Stimulated activated CD8-positive, alpha-beta memory T cell treated with anti-CD3 and anti-CD28 coated beads, Interleukin-4, amount 100 ng/mL, for 1 hour (primary cell): ENCODE results near the gene LACTBL1.
"Not testable (repeated sequence)": the region's sequence is repeated elsewhere in the genome, so short reads cannot be mapped to it uniquely, and the experiment has no call there.

ENCODE experiments used
- DNase-seq, 2 donors: peaks; one replicate each; pipeline ENCODE4 v3.0.0-alpha.2; 2020; ENCODE audit warnings: low read depth in 2 of 2, low spot score in 1 of 2

LACTBL1 gene

DNA sequence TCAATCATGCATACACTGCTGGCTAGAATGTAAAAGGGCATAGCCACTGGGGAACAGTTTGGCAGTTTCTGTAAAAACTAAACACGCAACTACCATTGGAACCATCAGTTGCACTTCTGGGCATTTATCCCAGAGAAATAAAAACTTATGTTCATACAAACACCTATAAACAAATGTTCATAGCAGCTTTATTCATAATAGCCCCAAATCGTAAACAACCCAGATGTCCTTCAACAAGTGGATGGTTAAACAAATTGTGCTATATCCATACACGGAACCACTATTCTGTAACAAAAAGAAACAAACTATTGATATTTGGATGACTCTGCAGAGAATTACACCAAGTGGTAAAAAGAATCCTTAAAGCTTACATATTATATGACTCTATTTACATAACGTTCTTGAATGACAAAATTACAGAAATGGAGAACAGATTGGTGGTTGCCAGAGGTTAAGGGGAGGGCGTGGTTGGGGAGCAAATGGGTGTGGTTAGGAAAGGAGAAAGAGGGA is 22.8 kb downstream of the LACTBL1 start:
- DNase-seq = no peak

DNA sequence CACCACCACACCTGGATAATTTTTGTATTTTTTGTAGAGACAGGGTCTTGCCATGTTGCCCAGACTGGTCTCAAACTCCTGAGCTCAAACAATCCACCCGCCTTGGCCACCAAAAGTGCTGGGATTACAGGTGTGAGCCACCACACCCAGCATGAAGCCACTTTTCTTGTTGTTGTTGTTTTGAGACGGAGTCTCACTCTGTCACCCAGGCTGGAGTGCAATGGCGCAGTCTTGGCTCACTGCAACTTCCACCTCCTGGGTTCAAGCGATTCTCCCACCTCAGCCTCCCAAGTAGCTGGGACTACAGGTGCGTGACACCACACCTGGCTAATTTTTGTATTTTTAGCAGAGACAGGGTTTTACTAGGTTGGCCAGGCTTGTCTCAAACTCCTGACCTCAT is 27.5 kb downstream of the LACTBL1 start:
- not testable (repeated sequence) for DNase-seq

DNA sequence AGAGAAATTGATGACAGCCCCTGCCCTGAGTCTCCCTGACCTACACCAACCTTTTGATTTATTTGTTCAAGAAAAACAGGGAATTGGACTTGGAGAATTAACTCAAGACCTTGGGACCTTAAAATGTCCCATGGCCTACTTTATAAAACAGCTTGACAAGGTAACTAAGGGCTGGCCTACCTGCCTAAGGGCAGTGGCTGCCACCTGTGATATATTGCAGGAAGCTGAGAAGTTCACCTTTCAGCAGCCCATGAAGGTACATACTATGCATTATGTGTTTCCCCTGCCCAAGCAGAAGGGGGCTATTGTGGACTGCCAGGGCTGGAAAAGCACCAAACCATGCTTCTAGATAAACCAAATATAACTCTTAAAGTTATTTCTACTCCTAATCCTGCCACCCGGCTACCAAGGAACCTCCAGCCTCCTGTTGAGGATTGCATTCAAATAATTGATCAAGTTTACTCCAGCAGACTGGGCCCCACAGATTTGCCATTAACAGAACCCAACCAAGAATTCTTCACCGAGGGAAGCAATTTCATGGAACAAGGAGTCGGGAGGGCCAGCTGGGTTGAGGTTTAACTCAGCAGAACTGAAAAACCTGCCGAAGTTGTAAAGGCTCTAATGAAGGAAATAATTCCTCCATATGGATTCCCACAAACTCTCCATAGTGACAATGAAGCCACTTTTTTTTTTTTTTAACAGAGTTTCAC is 28.2 kb downstream of the LACTBL1 start:
- DNase-seq = no peak

DNA sequence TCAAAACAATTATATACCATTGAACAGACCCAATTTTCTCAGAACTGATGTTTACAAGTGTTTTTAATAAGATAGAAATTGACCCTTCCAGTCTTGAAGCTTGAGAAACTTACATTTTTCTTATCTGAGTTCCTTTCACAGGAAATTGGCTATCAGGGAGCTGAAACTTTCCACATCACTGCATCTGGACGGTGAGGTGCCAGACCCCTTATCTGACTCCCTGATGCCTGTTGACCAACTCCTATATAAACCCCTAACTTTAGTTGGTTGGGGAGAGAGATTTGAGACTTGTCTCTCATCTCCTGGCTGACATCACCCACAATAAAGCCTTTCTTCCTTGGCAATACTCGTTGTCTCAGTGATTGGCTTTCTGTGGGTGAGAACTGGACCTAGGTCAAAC is 31.4 kb downstream of the LACTBL1 start:
- DNase-seq = no peak

DNA sequence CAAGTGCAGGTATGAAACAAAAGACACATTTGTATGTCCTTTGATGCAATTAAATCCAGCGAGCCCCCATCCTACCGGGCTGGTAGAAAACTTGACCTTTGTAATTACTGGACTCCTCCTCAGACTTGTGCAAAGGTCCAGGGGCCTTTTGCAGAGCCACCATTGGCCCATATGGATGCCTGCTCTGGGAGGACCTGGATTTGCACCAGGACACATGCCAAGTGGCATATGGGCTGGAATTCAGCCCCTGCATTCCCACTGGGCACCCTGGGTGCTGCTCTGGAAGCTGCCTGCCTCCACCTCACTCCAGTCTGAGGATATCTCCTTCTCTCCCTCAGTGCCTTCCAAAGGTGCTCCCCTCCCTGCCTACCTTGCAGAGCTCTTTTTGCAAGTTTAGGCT is 36.0 kb downstream of the LACTBL1 start:
- DNase-seq = no peak

DNA sequence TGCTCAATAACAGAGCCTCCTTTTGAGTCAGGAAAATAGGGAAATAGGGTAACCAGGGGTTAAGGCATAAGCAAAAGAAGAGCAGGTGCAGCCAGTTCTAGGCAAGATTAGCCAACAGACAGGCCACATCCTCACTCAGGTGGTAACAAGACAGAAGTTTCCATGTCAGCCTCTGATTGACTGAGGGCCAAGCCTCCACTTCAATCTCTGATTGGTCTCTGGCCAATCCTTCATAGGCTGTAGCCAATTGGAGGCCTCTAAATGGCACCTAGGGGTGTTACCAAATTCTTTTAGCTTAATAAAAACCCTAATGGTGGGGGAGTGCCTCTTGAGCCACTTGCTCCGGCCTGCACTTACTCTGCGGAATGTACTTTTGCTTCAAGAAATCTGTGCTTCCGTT is 37.2 kb downstream of the LACTBL1 start:
- no peak for DNase-seq

DNA sequence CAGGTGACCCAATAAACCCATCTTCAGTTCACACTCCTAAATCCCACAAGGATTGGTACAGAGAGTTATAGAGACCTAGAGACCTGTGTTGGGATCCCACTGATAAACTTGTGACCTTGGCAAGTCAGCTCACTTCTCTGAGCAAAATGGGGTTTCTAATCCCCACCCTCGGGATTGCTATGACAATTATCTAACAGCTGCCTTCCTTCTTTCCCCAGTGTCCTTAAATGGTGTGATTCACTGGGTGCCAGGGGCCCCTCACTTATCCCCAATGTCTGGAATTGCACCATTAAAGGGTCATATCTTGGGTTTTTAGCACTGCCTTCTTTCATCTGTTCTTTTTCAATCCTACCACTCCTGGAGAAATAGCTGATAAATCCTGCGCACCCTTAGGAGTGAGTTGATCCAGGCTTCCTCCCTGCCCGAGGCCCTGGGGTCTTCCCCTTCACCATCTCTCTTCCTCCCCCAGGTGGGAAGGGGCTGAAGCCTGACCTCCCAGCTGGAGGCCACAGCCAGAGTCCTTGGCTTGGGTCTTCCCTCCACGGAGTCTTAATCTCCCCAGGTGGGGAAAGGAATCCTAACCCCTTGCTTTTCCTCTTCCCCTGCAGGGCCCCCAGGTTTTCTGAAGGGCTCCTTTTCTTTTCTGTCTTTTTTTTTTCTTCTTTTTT is 39.7 kb downstream of the LACTBL1 start:
- DNase-seq = no peak

DNA sequence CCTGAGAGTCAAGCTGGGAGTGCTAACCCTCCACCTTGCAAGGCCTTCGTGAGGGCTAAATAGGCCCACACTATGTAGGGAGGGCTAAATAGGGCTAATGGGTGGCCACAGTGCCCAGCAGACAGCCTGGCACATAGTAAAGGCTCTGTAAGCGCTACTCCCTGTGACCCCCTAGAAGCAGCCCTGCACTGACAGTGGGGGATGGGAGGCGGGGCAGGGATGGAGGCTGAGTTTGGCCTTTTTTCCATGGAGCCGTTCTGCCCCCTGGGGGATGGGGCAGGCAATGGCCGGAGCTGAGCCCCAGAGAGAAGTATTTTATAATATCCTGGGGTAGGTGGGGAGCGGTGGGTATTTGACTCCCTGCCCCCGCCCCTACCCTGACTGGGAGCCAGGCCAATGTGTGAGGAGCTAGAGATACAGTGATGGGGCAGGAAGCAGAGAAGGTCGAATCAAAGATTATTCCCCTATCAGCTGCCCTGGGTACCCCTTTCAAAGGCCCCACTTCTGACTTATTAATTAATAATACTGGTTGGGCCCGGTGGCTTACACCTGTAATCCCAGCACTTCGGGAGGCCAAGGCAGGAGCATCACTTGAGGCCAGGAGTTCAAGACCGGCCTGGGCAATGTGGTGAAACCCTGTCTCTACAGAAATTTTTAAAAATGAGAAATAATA is 42.3 kb downstream of the LACTBL1 start:
- DNase-seq = no peak

DNA sequence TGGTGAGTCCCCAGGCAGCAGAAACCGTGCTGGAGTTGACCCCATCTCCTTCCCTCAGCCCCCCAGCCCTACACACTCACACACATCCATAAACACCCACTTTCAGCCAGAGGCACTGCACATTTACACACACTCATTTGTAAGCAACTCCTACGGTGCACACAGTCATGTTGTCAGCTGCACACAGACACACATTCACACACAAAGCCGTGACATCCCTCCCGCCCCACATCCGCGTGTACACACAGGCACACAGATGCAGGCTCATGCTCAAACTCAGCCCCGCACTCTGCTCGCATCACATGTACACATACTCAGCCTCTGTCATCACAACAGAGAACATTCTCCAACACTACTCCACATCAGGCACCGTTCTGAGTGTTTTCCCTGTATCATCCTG is 47.6 kb downstream of the LACTBL1 start:
- no peak for DNase-seq

DNA sequence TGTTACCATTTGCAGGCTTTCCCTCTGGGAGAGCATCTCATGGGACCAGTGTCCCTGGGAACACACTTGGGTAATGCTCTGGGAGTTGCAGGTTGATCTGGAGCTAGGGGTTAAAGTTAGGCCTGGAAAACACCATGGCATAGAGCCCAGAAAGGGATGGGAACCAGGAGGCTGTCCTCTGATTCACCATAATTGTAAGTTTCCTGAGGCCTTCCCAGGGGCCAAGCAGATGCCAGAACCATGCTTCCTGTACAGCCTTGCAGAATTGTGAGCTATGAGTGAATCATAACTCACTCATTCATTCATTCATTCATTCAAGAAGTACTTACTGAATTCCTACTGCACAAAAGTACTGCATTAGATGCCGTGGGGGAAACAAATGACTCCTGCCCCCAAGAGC is 50.0 kb downstream of the LACTBL1 start:
- no peak for DNase-seq

DNA sequence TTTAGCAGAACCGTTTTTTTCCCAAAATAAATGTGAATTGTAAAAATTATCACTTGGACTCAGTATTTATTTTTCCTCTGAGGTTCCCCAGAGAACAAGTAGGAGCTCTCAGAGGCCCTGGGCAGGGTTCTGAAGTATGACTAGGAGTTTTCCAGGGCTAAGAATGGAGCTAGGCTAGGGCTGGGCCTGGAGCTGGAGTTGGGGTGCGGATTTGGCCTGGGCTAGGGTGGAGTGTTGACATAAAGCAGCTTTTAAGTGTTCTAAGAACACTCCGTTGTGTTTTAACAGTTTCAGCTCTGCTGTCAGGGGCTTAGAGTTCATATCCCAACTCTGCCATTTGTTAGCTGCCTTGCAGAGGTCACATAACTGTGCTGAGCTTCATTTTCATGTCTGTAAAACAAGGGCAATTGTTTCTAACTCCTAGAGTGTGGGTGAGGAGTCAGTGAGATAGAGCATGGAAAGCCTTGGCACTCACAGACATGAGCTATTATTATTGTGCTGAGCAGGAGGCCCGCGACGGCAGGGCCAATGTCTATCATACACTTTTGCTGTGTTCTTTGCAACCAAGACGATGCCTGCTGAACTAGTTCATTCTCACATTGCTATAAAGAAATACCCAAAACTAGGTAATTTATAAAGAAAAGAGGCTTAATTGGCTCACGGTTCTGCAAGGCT is 51.1 kb downstream of the LACTBL1 start:
- DNase-seq = no peak

DNA sequence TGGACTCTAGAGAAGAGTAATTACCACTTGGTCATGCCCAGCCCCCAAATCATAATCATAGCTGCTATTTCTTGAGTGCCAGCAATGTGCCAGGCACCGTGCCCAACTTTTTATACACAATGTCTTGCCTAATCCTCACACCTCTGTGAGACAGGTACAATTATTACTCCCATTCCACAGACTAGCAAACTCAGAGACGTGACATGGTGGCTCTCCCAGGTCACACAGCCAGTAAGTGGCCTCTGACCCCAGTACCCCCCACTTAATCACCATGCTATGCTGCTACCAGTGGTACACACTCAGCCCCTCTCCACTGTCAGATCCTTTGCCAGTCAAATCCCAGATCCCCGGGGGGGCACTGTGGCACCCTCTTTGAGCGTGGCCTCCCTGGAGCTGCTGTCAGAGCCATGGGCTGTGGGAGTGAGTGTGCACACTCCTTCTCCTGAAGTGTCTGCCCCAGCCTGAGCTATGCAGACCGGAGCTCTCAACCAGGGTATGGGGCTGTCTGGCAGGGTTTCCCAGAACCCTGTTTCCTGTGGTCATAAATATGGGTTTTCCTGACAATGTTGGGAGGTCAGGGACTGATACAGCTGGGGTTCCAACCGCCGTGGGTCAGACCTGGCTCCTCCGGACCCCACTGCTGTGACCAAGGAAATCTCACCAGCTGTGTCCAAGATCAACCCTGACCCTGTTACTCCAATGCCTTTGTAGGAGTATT is 51.8 kb downstream of the LACTBL1 start:
- no peak for DNase-seq

DNA sequence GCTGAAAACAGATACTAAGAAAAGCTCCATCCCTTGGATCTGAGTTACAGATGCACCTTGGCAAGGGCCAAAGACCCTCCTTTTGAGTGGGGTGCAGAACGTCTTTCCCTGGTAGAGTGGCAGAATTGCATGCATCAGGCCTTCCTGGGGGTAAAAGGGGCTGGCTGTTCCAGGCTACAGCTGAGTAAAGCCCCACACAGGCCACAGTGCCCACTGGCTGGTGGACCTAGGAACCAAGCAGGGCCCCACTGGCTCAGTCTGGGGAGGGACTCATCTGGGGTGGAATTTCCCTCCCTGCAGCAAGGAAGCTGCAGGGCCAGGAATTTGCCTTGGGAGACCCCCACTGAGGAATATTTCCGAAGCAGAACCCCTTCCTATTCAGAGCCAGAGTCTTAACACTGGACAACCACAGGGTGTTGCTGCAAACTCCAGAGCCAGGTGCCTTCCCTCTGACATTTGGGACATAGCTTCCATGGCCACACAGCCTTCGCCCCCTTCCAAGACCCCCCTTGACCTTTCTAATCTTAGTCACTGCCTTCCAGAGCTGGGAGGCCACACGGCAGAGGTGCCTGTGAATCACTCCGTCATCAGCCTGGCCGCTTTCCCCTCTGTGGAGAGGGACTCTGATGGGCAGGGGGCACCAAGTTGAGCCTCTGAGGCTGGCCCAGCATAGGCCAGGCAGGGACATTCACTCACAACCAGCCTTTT is 52.5 kb downstream of the LACTBL1 start:
- DNase-seq = no peak

DNA sequence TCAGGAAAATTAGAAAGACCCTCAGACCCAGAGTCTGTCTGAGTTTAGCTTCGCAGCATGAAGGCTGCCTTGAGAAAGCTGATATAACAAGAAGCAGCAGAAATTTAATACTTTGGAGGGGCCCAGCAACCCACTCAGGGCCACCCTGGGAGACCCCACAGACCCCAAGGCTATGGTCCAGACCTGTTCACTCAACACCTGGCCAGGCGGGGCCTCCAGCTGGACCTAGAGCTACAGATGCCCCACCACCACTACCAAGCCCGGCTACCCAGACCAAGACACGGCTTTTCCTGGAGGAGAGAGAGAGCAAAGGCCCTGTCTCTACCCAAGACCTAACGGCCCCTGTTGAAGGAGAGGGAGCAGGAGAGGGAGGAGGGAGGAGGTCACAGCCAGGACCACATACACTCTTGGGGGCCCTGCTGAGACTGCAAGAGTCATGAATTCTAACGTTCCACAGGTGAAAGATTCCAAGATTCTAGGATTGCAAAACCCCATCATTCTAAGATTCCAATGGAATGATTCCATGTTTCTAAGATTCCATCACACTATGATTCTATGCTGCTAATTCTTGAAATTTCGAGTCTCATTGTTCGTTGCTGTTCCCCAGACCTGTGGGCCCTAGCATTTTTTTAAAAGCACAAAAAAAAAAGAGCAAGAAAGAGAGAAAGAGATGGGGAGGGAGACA is 53.2 kb downstream of the LACTBL1 start:
- DNase-seq = no peak

DNA sequence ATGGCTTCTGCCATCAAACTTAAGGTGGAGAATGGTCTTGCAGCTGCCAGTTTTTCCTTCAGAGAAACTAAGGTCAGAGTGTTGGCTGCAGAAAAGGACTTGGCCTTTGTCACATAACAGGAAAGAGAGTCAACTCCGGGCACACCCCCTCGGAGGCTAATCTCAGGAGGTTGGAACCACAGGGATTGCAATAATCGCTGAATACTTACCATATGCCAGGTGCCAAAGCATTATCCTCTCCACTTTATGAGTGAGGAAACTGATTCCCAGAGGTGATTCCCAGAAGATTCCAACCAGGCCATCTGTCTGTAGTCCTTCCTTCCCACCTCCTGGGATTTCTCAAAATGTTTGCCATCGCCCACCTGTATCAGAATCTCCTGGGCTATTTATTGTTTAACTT is 54.0 kb downstream of the LACTBL1 start:
- DNase-seq = no peak

DNA sequence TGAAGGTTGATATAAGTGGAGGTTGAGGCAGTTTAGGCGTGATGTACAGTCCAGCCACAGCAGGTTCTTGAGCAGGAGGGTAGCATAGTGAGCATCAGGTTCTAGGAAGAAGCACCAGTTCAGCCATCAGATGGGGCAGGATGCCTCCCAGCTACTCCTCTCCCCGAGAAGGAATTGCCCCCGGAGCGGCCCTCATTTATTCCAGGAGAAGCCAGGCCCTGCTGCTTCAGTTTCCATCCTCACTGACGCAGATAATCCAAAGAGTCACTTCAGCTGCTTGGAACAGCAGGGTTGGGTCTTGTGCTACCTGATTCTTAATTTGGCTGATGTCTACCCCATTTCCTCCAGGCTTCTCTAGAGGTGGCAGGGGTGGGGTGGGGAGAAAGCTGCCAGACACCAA is 54.7 kb downstream of the LACTBL1 start:
- DNase-seq = no peak

DNA sequence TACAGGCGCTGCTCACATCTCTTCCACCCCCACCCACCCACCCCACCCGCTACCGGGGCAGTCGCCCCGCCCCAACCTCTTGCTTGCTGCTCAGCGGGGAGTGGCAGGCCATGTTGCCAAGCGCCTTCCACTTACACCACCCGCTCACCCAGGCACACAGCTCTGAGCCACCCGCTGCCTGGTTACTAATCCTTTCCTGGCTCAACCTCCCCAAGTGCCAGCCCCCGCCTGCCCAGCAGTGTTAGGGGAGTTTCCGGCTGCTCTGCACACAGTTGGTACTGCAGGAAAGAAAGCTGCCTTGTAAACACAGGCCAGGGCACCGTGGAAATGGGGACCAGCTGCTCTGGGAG is 56.2 kb downstream of the LACTBL1 start:
- no peak for DNase-seq

DNA sequence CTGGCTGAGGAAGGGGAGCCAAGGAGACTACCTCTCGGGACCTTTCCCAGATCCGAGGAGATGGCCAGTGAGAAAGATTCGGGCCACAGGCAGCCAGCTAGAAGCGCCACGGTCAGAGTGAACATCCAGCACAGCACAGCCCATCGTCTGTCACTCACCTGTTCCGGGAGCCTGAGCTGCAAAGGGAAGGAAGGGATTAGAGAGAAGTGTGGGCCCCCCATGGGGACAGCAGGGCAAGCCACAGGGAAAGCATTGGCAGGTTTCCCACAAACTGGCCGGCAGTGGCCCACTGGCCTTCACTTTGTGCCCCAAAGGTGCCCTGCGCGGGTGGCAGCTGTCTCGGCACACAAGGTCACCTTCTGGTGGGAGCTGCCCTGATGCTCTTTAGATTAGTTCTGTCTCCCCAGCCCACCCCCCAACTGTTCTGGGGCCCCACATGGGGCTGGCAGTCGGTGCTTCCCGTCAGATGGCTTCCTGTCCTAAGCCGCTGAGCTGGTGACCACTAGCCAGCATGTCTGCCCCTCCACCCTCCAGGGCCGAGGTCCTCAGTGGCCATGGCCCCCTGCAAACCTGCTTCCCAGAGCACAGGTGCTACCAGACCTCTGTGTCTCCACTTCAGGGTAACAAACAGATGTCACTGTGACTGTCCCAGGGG is 56.7 kb downstream of the LACTBL1 start:
- DNase-seq = no peak

DNA sequence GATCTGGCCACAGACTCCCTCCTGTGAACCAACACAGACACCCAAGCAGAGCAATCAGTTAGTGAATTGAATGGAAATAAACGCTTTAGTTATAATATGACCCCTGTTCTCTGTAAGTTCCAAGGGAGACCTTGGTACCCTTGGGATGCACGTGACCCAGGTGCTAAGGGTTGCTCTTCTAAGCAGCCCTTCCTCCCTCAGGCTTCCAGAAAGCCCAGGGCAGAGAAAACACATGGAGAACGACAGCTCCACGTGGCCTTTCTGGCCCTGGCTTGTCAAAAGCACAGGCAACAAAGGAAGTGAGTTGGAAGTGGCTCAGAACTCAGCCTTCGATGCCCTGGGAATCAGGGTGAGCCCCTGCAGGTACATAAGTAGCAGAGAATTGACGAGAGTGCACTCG is 57.4 kb downstream of the LACTBL1 start:
- DNase-seq = no peak
